H9 (cell line): Measurements from ENCODE around the gene LRRFIP2. TPM values are rescaled to one million over a fixed set of nuclear protein-coding genes. Genes with fewer than 3 reads are reported as not detected.

Experiments used
- DNase-seq: peaks from one replicate; pipeline ENCODE4 v3.0.0-alpha.2; 2017
- H2AFZ ChIP-seq: one replicate; pipeline ENCODE4 v1.6.1; 2013; ENCODE audit warnings: mild to moderate bottlenecking, low read length, control low read depth, moderate library complexity
- H2AK5ac ChIP-seq: 2 replicates; pipeline ENCODE4 v1.6.1; 2013; ENCODE audit warnings: low read length, control low read depth, mixed read lengths; ENCODE audit not compliant: insufficient read length
- H2BK120ac ChIP-seq: one replicate; pipeline ENCODE4 v1.6.1; 2013; ENCODE audit warnings: low read depth, mild to moderate bottlenecking, low read length, control low read depth, inconsistent platforms; ENCODE audit not compliant: poor library complexity, severe bottlenecking
- H2BK12ac ChIP-seq: 2 replicates; pipeline ENCODE4 v1.6.1; 2013; ENCODE audit warnings: low read length, control low read depth, mixed read lengths, low read depth; ENCODE audit not compliant: insufficient read length
- H2BK15ac ChIP-seq: 2 replicates; pipeline ENCODE4 v1.6.1; 2013; ENCODE audit warnings: low read depth, low read length, control low read depth
- H2BK20ac ChIP-seq: one replicate; pipeline ENCODE4 v1.6.1; 2013; ENCODE audit warnings: low read depth, mild to moderate bottlenecking, low read length, control low read depth, inconsistent platforms; ENCODE audit not compliant: poor library complexity, severe bottlenecking
- H2BK5ac ChIP-seq: 2 replicates; pipeline ENCODE4 v1.6.1; 2013; ENCODE audit warnings: low read length, control low read depth, mixed read lengths; ENCODE audit not compliant: insufficient read length
- H3K14ac ChIP-seq: 2 replicates; pipeline ENCODE4 v1.6.1; 2013; ENCODE audit warnings: low read length, control low read depth; ENCODE audit not compliant: insufficient read depth
- H3K18ac ChIP-seq: 2 replicates; pipeline ENCODE4 v1.6.1; 2013; ENCODE audit warnings: low read depth, mild to moderate bottlenecking, mixed read lengths, low read length, control low read depth; ENCODE audit not compliant: insufficient read length
- H3K23ac ChIP-seq: 2 replicates; pipeline ENCODE4 v1.6.1; 2013; ENCODE audit warnings: low read length, control low read depth, mixed read lengths, low read depth; ENCODE audit not compliant: insufficient read length
- H3K23me2 ChIP-seq: 2 replicates; pipeline ENCODE4 v1.6.1; 2013; ENCODE audit warnings: low read depth, mild to moderate bottlenecking, mixed read lengths, low read length, control low read depth; ENCODE audit not compliant: insufficient read length, poor library complexity, severe bottlenecking
- H3K27ac ChIP-seq: 2 replicates; pipeline ENCODE4 v1.5.1; 2013; ENCODE audit warnings: low read length, control low read depth, mixed read lengths, low read depth; ENCODE audit not compliant: insufficient read length
- H3K27me3 ChIP-seq: 2 replicates; pipeline ENCODE4 v1.6.1; 2013; ENCODE audit warnings: low read length, control low read depth, inconsistent platforms; ENCODE audit not compliant: insufficient read depth
- H3K4ac ChIP-seq: 2 replicates; pipeline ENCODE4 v1.6.1; 2013; ENCODE audit warnings: low read depth, mild to moderate bottlenecking, control low read depth, inconsistent platforms, low read length, moderate library complexity
- H3K4me1 ChIP-seq: 2 replicates; pipeline ENCODE4 v1.6.1; 2013; ENCODE audit warnings: low read length, control low read depth, inconsistent platforms; ENCODE audit not compliant: insufficient read depth
- H3K4me2 ChIP-seq: 2 replicates; pipeline ENCODE4 v1.6.1; 2013; ENCODE audit warnings: low read length, control low read depth, mixed read lengths; ENCODE audit not compliant: insufficient read length, insufficient read depth
- H3K56ac ChIP-seq: 2 replicates; pipeline ENCODE4 v1.6.1; 2013; ENCODE audit warnings: low read depth, mild to moderate bottlenecking, mixed read lengths, low read length, control low read depth; ENCODE audit not compliant: insufficient read length
- H3K79me1 ChIP-seq: 2 replicates; pipeline ENCODE4 v1.6.1; 2013; ENCODE audit warnings: low read depth, mild to moderate bottlenecking, moderate library complexity, low read length, control low read depth, inconsistent platforms; ENCODE audit not compliant: insufficient read depth, poor library complexity, severe bottlenecking
- H3K79me2 ChIP-seq: 2 replicates; pipeline ENCODE4 v1.6.1; 2013; ENCODE audit warnings: low read length, control low read depth, inconsistent platforms; ENCODE audit not compliant: insufficient read depth
- H3K9ac ChIP-seq: 2 replicates; pipeline ENCODE4 v1.6.1; 2013; ENCODE audit warnings: low read length, control low read depth, mixed read lengths; ENCODE audit not compliant: insufficient read length; ENCODE audit errors: extremely low read depth
- H3K9me3 ChIP-seq: one replicate; pipeline ENCODE4 v1.6.1; 2013; ENCODE audit warnings: low read depth, low read length, inconsistent platforms; ENCODE audit not compliant: control insufficient read depth
- H3T11ph ChIP-seq: one replicate; pipeline ENCODE4 v1.6.1; 2013; ENCODE audit warnings: mild to moderate bottlenecking, low read length, control low read depth, inconsistent platforms
- H4K20me1 ChIP-seq: one replicate; pipeline ENCODE4 v1.6.1; 2013; ENCODE audit not compliant: control insufficient read depth, insufficient read length, insufficient read depth
- H4K5ac ChIP-seq: 2 replicates; pipeline ENCODE4 v1.6.1; 2013; ENCODE audit warnings: low read depth, mild to moderate bottlenecking, mixed read lengths, low read length, control low read depth; ENCODE audit not compliant: insufficient read length
- H4K8ac ChIP-seq: replicated peaks from 2 replicates; pipeline ENCODE4 v1.6.1; 2013; ENCODE audit warnings: low read length, control low read depth, mixed read lengths, low read depth; ENCODE audit not compliant: insufficient read length
- H4K91ac ChIP-seq: 2 replicates; pipeline ENCODE4 v1.6.1; 2013; ENCODE audit warnings: low read depth, mild to moderate bottlenecking, moderate library complexity, mixed read lengths, low read length, control low read depth; ENCODE audit not compliant: insufficient read length
- H3K27ac Mint-ChIP-seq, 3 experiments: 2 replicates in 2 of 3; 3 replicates in 1 of 3; pipeline ENCODE4 v1.8.0; 2020 to 2021; ENCODE audit warnings: mixed read lengths in 3 of 3, mild to moderate bottlenecking in 1 of 3, moderate library complexity in 1 of 3
- H3K27me3 Mint-ChIP-seq: 2 replicates; pipeline ENCODE4 v1.8.0; 2021; ENCODE audit warnings: low read depth, mild to moderate bottlenecking, moderate library complexity, mixed read lengths
- H3K36me3 Mint-ChIP-seq, 3 experiments: 2 replicates in 2 of 3; 3 replicates in 1 of 3; pipeline ENCODE4 v1.8.0; 2020 to 2021; ENCODE audit warnings: low read depth in 3 of 3, mixed read lengths in 3 of 3; ENCODE audit not compliant: insufficient read depth in 1 of 3
- H3K4me1 Mint-ChIP-seq, 2 experiments: 2 replicates each; pipeline ENCODE4 v1.8.0; 2020; ENCODE audit warnings: mixed read lengths in 2 of 2
- H3K4me3 Mint-ChIP-seq, 2 experiments: 2 replicates in 1 of 2; 3 replicates in 1 of 2; pipeline ENCODE4 v1.8.0; 2020 to 2021; ENCODE audit warnings: mild to moderate bottlenecking in 2 of 2, mixed read lengths in 2 of 2, moderate library complexity in 1 of 2
- H3K9me3 Mint-ChIP-seq, 2 experiments: 2 replicates in 1 of 2; 3 replicates in 1 of 2; pipeline ENCODE4 v1.8.0; 2020; ENCODE audit warnings: mild to moderate bottlenecking in 2 of 2, mixed read lengths in 2 of 2, moderate library complexity in 1 of 2
- whole genome bisulfite sequencing: extraction: QIAGEN DNeasy Blood & Tissue Kit; methylation state at CpG from one replicate; pipeline ENCODE4 v1.1.7; 2013; ENCODE audit warnings: missing lambda C conversion rate, low lambda C conversion rate, mixed read lengths; ENCODE audit not compliant: insufficient read length; ENCODE audit errors: extremely low coverage; 5-methylcytosine and 5-hydroxymethylcytosine counted together
- total RNA-seq: library from RNA; stranded (reverse); gene quantifications from 2 replicates; pipeline ENCODE4 v1.2.1, GENCODE V29; 2021
- TF ChIP-seq, protein P1 (sequence below): fragments of 200-600 bp; sonication (generic); conservative IDR thresholded peaks from 3 replicates; pipeline ENCODE4 v1.8.0; 2021; ENCODE audit warnings: antibody characterized with exemption, mild to moderate bottlenecking

The LRRFIP2 gene
- total RNA-seq, 1 experiment from 2014 or later: 30.7 TPM

DNA sequence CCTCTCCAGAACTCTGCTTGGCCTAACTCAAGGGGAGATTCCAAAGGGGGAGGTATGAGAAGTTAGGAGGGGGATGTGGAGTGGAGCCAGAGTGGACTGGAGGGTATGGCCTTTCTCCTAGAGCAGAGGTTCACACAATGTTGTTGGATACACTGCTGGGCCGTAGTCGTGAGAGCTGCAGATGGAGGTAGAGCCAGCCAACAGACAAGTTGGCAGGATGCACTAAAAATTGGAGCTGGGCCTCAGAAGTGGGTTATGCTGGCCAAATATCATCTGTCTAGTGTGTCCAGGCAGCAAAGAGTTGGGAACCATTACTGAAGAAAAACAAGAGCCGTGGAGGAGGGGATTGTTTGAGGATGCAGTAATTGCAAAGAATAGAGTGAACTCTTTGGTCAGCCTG is 27.7 kb upstream of the LRRFIP2 start:
- H4K8ac ChIP-seq: no peak overlapping the region
- H2BK120ac ChIP-seq: no peak overlapping the region
- WGBS: no CpG with 5 or more reads among the region's 3 CpGs

More for the DNA sequence above, 27.7 kb upstream of the LRRFIP2 start:
- Histone ChIP-seq H3T11ph (no peak overlapping the region), H3K23me2 (no peaks in the 10 kb centered on the region), H3K4me2 (no peak overlapping the region), H3K14ac (no peak overlapping the region), H3K27ac (no peak overlapping the region), H3K23ac (no peak overlapping the region), H3K9ac (no peak overlapping the region), H4K20me1 (no peaks in the 10 kb centered on the region), H3K27me3 (no peaks in the 10 kb centered on the region), H2BK20ac (no peak overlapping the region), H2AK5ac (no peak overlapping the region), H2BK12ac (no peak overlapping the region), H3K79me2 (no peaks in the 10 kb centered on the region), H2BK5ac (no peak overlapping the region), H3K18ac (no peak overlapping the region), H3K79me1 (no peaks in the 10 kb centered on the region), H3K56ac (no peak overlapping the region), H3K9me3 (no peaks in the 10 kb centered on the region), H2AFZ (no peak overlapping the region), H4K5ac (no peak overlapping the region), H3K4me1 (no peaks in the 10 kb centered on the region; the same call in 1 of the 2 replicates), H4K91ac (no peak overlapping the region), H3K4ac (no peak overlapping the region), H2BK15ac (no peak overlapping the region)
- Mint-ChIP-seq H3K9me3 (peaks cover 0 to 10% of the 10 kb centered on the region in 2 experiments), H3K36me3 (peaks cover 0 to 5% (median 0%) of the 10 kb centered on the region in 3 experiments; a peak in 1 of 7 replicates), H3K4me1 (peaks cover 5 to 10% of the 10 kb centered on the region in 2 experiments; a peak in 3 of 4 replicates), H3K27me3 (peaks cover 4% of the 10 kb centered on the region), H3K27ac (no peak overlapping the region), H3K4me3 (no peak overlapping the region)
- no peak for DNase-seq
- TF ChIP-seq, protein P1, sequence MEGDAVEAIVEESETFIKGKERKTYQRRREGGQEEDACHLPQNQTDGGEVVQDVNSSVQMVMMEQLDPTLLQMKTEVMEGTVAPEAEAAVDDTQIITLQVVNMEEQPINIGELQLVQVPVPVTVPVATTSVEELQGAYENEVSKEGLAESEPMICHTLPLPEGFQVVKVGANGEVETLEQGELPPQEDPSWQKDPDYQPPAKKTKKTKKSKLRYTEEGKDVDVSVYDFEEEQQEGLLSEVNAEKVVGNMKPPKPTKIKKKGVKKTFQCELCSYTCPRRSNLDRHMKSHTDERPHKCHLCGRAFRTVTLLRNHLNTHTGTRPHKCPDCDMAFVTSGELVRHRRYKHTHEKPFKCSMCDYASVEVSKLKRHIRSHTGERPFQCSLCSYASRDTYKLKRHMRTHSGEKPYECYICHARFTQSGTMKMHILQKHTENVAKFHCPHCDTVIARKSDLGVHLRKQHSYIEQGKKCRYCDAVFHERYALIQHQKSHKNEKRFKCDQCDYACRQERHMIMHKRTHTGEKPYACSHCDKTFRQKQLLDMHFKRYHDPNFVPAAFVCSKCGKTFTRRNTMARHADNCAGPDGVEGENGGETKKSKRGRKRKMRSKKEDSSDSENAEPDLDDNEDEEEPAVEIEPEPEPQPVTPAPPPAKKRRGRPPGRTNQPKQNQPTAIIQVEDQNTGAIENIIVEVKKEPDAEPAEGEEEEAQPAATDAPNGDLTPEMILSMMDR: no peak
